ENCODE results near the gene MSX2.

- TF ChIP-seq, protein P1, sequence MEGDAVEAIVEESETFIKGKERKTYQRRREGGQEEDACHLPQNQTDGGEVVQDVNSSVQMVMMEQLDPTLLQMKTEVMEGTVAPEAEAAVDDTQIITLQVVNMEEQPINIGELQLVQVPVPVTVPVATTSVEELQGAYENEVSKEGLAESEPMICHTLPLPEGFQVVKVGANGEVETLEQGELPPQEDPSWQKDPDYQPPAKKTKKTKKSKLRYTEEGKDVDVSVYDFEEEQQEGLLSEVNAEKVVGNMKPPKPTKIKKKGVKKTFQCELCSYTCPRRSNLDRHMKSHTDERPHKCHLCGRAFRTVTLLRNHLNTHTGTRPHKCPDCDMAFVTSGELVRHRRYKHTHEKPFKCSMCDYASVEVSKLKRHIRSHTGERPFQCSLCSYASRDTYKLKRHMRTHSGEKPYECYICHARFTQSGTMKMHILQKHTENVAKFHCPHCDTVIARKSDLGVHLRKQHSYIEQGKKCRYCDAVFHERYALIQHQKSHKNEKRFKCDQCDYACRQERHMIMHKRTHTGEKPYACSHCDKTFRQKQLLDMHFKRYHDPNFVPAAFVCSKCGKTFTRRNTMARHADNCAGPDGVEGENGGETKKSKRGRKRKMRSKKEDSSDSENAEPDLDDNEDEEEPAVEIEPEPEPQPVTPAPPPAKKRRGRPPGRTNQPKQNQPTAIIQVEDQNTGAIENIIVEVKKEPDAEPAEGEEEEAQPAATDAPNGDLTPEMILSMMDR (conservative IDR thresholded peaks at IDR 0.05; ENCODE audit: low read length) = no peak
- no peak for TF ChIP-seq EZH2phosphoT487 (IDR thresholded peaks at IDR 0.05; ENCODE audit: borderline replicate concordance, low read depth, low read length)
These were observed 25.3 kb upstream of the MSX2 start for GRCh38 chr5:174699131-174699530.

All from OCI-LY7 (cell line).